Gastroesophageal sphincter (tissue), 3 donors: ENCODE measurements around the gene USP4.

Source experiments
- POLR2AphosphoS5 ChIP-seq: sonication (generic); formaldehyde crosslinking; IDR thresholded peaks from one replicate; pipeline ENCODE4 v1.6.1; 2017; ENCODE audit warnings: antibody characterized with exemption
- TF ChIP-seq, protein P1 (sequence below), 4 experiments: fragments of 200-600 bp in 2 of 4; fragments of 450-650 bp in 2 of 4; sonication (generic) in 1 of 4; IDR thresholded peaks; one replicate each; pipeline ENCODE4 v1.5.1; 2017 to 2019; ENCODE audit warnings: antibody characterized with exemption in 4 of 4, mild to moderate bottlenecking in 2 of 4, moderate library complexity in 2 of 4

DNA sequence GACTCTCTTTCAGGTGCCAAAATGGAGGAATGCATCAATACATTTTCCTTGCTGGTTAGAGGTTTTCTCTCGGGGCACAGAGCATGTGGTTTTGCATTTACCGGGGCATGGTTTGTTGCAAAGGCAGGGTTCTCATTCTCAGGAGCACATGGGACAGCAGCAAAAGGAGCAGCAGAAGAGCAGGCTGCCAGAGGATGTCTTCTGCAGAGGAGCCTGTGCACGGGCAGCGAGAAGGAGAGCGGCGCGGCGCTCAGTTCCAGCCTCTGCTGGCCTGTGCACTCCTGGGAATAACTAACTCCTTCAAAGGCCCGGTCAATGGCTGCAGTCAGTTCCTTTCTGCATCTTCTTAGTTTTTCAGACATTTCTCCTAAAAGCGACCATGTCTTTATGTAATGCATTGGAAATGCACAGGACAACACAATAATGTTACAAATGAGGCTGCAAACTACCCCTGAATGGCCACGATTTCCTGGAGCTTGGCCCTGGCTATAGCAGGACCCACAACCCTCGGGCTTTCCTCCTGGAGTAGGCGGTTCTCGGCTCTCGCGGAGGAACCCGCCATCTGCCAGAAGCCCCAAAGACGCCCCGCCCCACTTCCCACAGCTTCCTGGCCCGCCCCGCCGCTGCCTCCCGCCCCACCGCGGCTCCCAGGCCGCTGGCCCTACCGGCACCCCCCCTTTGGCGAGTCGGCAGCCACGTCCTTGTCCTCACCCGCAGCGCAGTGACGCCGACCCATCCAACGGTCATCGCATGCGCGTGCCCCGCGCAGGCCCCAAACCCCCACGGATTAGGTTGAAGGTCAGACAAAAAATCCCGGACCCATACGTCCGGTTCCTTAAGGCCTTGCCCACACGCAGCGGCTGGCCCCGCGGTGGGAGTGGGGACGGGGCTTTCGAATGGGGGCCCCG, 63.1 kb downstream of the USP4 start, which contains the start of gene C3orf62:
- TF ChIP-seq, protein P1, sequence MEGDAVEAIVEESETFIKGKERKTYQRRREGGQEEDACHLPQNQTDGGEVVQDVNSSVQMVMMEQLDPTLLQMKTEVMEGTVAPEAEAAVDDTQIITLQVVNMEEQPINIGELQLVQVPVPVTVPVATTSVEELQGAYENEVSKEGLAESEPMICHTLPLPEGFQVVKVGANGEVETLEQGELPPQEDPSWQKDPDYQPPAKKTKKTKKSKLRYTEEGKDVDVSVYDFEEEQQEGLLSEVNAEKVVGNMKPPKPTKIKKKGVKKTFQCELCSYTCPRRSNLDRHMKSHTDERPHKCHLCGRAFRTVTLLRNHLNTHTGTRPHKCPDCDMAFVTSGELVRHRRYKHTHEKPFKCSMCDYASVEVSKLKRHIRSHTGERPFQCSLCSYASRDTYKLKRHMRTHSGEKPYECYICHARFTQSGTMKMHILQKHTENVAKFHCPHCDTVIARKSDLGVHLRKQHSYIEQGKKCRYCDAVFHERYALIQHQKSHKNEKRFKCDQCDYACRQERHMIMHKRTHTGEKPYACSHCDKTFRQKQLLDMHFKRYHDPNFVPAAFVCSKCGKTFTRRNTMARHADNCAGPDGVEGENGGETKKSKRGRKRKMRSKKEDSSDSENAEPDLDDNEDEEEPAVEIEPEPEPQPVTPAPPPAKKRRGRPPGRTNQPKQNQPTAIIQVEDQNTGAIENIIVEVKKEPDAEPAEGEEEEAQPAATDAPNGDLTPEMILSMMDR (IDR thresholded peaks at IDR 0.05), result no peak
- TF ChIP-seq POLR2AphosphoS5, result peak; percentile 79
